SK-N-SH (cell line): ENCODE results near the gene MID1. TPM values are rescaled to one million over a fixed set of nuclear protein-coding genes. Genes with fewer than 3 reads are reported as not detected.

Experiments used
- CTCF ChIA-PET: fragments of 300-600, 350-600 bp; formaldehyde crosslinking; extraction: SDS; loops from one replicate; lab custom pipeline; 2021; lab: Yijun Ruan, JAX
- POLR2A ChIA-PET: fragments of 350-600 bp; sonication (Branson Sonifier 250); formaldehyde crosslinking; extraction: SDS; loops from one replicate; lab custom pipeline; 2020; ENCODE audit warnings: antibody characterized with exemption, inconsistent platforms; lab: Yijun Ruan, JAX
- DNase-seq: peaks from one replicate; pipeline ENCODE4 v3.0.0; 2012
- H2AFZ ChIP-seq: fragments of 200-600 bp; sonication (generic); 2 replicates; pipeline ENCODE4 v1.8.1; 2016; ENCODE audit warnings: antibody characterized with exemption, mild to moderate bottlenecking, low read depth
- H3F3A ChIP-seq: fragments of 200-600 bp; sonication (generic); replicated peaks from 2 replicates; pipeline ENCODE3; 2016; ENCODE audit warnings: antibody characterized with exemption, mild to moderate bottlenecking; ENCODE audit not compliant: insufficient read depth
- H3K27ac ChIP-seq, 2 experiments: fragments of 200-500 bp in 1 of 2; fragments of 200-600 bp in 1 of 2; sonication (Bioruptor generic) in 1 of 2; sonication (generic), shearing (Covaris generic) in 1 of 2; 2 replicates each; pipeline versions ENCODE4 v1.5.1 to v1.6.1; 2014 to 2016; ENCODE audit warnings: low read depth in 2 of 2, inconsistent platforms in 1 of 2, low read length in 1 of 2, mild to moderate bottlenecking in 1 of 2, mixed read lengths in 1 of 2
- H3K27me3 ChIP-seq: fragments of 200-600 bp; sonication (generic), shearing (Covaris generic); 2 replicates; pipeline ENCODE4 v1.6.1; 2016; ENCODE audit warnings: mixed run types; ENCODE audit not compliant: insufficient read depth
- H3K36me3 ChIP-seq, 2 experiments: fragments of 200-500 bp in 1 of 2; fragments of 200-600 bp in 1 of 2; sonication (Bioruptor generic) in 1 of 2; sonication (generic) in 1 of 2; replicated peaks in 1 of 2; 2 replicates each; pipeline versions ENCODE3 to v1.5.1; 2014 to 2016; ENCODE audit warnings: low read length in 1 of 2, mild to moderate bottlenecking in 1 of 2; ENCODE audit not compliant: insufficient read depth in 2 of 2, control insufficient read depth in 1 of 2
- H3K4me1 ChIP-seq, 2 experiments: fragments of 200-500 bp in 1 of 2; fragments of 200-600 bp in 1 of 2; sonication (Bioruptor generic) in 1 of 2; sonication (generic), shearing (Covaris generic) in 1 of 2; 2 replicates each; pipeline versions ENCODE4 v1.5.1 to v1.6.1; 2014 to 2016; ENCODE audit warnings: low read depth in 1 of 2, low read length in 1 of 2, mixed run types in 1 of 2; ENCODE audit not compliant: insufficient read depth in 2 of 2, control insufficient read depth in 1 of 2
- H3K4me2 ChIP-seq: fragments of 200-600 bp; sonication (generic), shearing (Covaris generic); 2 replicates; pipeline ENCODE4 v1.6.1; 2017; ENCODE audit warnings: mixed run types
- H3K4me3 ChIP-seq, 2 experiments: fragments of 200-500 bp in 1 of 2; fragments of 200-600 bp in 1 of 2; sonication (Bioruptor generic) in 1 of 2; sonication (generic), shearing (Covaris generic) in 1 of 2; 2 replicates each; pipeline versions ENCODE4 v1.5.1 to v1.8.1; 2014 to 2016; ENCODE audit warnings: low read depth in 2 of 2, inconsistent platforms in 1 of 2, low read length in 1 of 2, mild to moderate bottlenecking in 1 of 2, mixed read lengths in 1 of 2, moderate library complexity in 1 of 2
- H3K79me2 ChIP-seq: fragments of 200-600 bp; sonication (generic); 2 replicates; pipeline ENCODE4 v1.8.1; 2017; ENCODE audit warnings: mild to moderate bottlenecking; ENCODE audit not compliant: insufficient read depth
- H3K9ac ChIP-seq: fragments of 200-600 bp; sonication (generic); 2 replicates; pipeline ENCODE4 v1.6.1; 2017; ENCODE audit warnings: mixed run types
- H3K9me2 ChIP-seq: fragments of 200-600 bp; sonication (generic); 2 replicates; pipeline ENCODE4 v1.6.1; 2017; ENCODE audit warnings: mixed run types
- H3K9me3 ChIP-seq: fragments of 200-600 bp; sonication (generic); 2 replicates; pipeline ENCODE4 v1.6.1; 2017; ENCODE audit warnings: mixed run types, mild to moderate bottlenecking, moderate library complexity
- H4K20me1 ChIP-seq: fragments of 200-600 bp; sonication (generic); 2 replicates; pipeline ENCODE4 v1.6.1; 2017; ENCODE audit warnings: mild to moderate bottlenecking, mixed run types; ENCODE audit not compliant: insufficient read depth
- CTCF ChIP-seq: fragments of 200-600 bp; sonication (generic); IDR thresholded peaks from 2 replicates; pipeline ENCODE4 v1.6.1; 2017; ENCODE audit warnings: antibody characterized with exemption, mild to moderate bottlenecking, moderate library complexity
- ELF1 ChIP-seq: IDR thresholded peaks from 2 replicates; pipeline ENCODE4 v1.4.0; 2012
- EP300 ChIP-seq, 2 experiments: IDR thresholded peaks; 2 replicates each; pipeline versions ENCODE4 v1.4.0 to v1.6.1; 2012; ENCODE audit warnings: borderline replicate concordance in 1 of 2, low read depth in 1 of 2, low read length in 1 of 2
- FOSL2 ChIP-seq: IDR thresholded peaks from 2 replicates; pipeline ENCODE4 v1.4.0; 2012; ENCODE audit warnings: low read depth, mild to moderate bottlenecking, moderate library complexity, borderline replicate concordance
- FOXM1 ChIP-seq: IDR thresholded peaks from 2 replicates; pipeline ENCODE4 v1.4.0; 2012; ENCODE audit warnings: low read depth, mild to moderate bottlenecking
- GABPA ChIP-seq: IDR thresholded peaks from 2 replicates; pipeline ENCODE4 v1.4.0; 2012; ENCODE audit warnings: low read depth, mild to moderate bottlenecking
- JUND ChIP-seq: IDR thresholded peaks from 2 replicates; pipeline ENCODE4 v1.4.0; 2012
- MAX ChIP-seq: IDR thresholded peaks from 2 replicates; pipeline ENCODE4 v1.4.0; 2012; ENCODE audit warnings: low read depth
- MEF2A ChIP-seq: IDR thresholded peaks from 2 replicates; pipeline ENCODE4 v1.4.0; 2012; ENCODE audit warnings: low read depth, borderline replicate concordance
- NRF1 ChIP-seq: IDR thresholded peaks from 2 replicates; pipeline ENCODE4 v1.6.1; 2012; ENCODE audit warnings: low read depth, mild to moderate bottlenecking, low read length
- RAD21 ChIP-seq: IDR thresholded peaks from 2 replicates; pipeline ENCODE4 v1.6.1; 2012; ENCODE audit warnings: mild to moderate bottlenecking, low read length
- RCOR1 ChIP-seq: fragments of 150-350 bp; IDR thresholded peaks from 2 replicates; pipeline ENCODE4 v1.6.1; 2017; ENCODE audit warnings: antibody characterized with exemption, low read length
- RFX5 ChIP-seq: IDR thresholded peaks from 2 replicates; pipeline ENCODE4 v1.6.1; 2012; ENCODE audit warnings: mild to moderate bottlenecking, improper control_type of control experiment, low read length
- SMC3 ChIP-seq: IDR thresholded peaks from 2 replicates; pipeline ENCODE4 v1.6.1; 2012; ENCODE audit warnings: low read depth, low read length, improper control_type of control experiment
- TCF12 ChIP-seq: IDR thresholded peaks from 2 replicates; pipeline ENCODE4 v1.4.0; 2012
- USF1 ChIP-seq: IDR thresholded peaks from 2 replicates; pipeline ENCODE4 v1.4.0; 2012; ENCODE audit warnings: low read depth, borderline replicate concordance
- USF2 ChIP-seq: fragments of 150-350 bp; IDR thresholded peaks from 2 replicates; pipeline ENCODE4 v1.6.1; 2017; ENCODE audit warnings: antibody characterized with exemption, low read length, low read depth, borderline replicate concordance
- WGBS: methylation state at CpG from one replicate; pipeline ENCODE4 v1.1.6; 2017; ENCODE audit warnings: low lambda C conversion rate; 5-methylcytosine and 5-hydroxymethylcytosine counted together
- polyA plus RNA-seq, 3 experiments: library from polyadenylated mRNA; depleted of rRNA; stranded (reverse); fragments of >200 nt; gene quantifications; 2 replicates each; pipeline ENCODE4 v1.2.3, GENCODE V29; 2012

MID1 gene
- polyA plus RNA-seq, 1 of the 3 experiments (the other 2 are of a cell fraction): 10.4 TPM

- CTCF ChIA-PET: interaction anchor here (0.8 to 1.1 kb wide), 3 partner anchors 8 to 423 kb away, joined by 3 read pairs; partner anchors contain the start of gene MID1
- POLR2A ChIA-PET: no interaction called here
- H3K36me3 ChIP-seq: no peaks in the 10 kb centered on the region
- 10% methylated on average over 4 of the region's 4 CpGs for WGBS
- no peak overlapping the region for H3K4me3 ChIP-seq
- H3K9me2 ChIP-seq: no peaks in the 10 kb centered on the region
- H3F3A ChIP-seq: no peaks in the 10 kb centered on the region
- H3K27ac ChIP-seq: peak overlapping the region in 1 of 2 experiments; percentile 24; a peak in 2 of 4 replicates
- no peak for DNase-seq
- no peak overlapping the region for H2AFZ ChIP-seq
- H3K4me2 ChIP-seq: peak overlapping the region; percentile 16; the same call in 1 of the 2 replicates
- TF ChIP-seq CTCF (no peak), FOSL2 (peak; percentile 18; the same call in 1 of the 2 replicates), FOXM1 (no peak), MEF2A (no peak), JUND (0 out of 2 replicates have a peak, but pooled peaks have one; percentile 3)
- H3K4me1 ChIP-seq: no peaks in the 10 kb centered on the region; a peak in 3 of 4 replicates
- no peak overlapping the region for H3K9ac ChIP-seq
- H3K9me3 ChIP-seq: no peaks in the 10 kb centered on the region
- H3K27me3 ChIP-seq: no peaks in the 10 kb centered on the region
- peaks cover 2% of the 10 kb centered on the region; the same call in 1 of the 2 replicates for H3K79me2 ChIP-seq
- no peaks in the 10 kb centered on the region for H4K20me1 ChIP-seq
These were observed 8.2 kb downstream of the MID1 start for GRCh38 chrX:10612215-10612614.

GRCh38 chrX:10611441-10612090 lies 8.8 kb downstream of the MID1 start:
- Histone ChIP-seq H4K20me1 (no peaks in the 10 kb centered on the region), H3K36me3 (no peaks in the 10 kb centered on the region), H3K4me1 (no peaks in the 10 kb centered on the region; a peak in 3 of 4 replicates), H3K4me2 (peak overlapping the region; percentile 16; the same call in 1 of the 2 replicates), H2AFZ (no peak overlapping the region), H3K27me3 (no peaks in the 10 kb centered on the region), H3K27ac (peak overlapping the region in 1 of 2 experiments; percentile 24; a peak in 2 of 4 replicates)
- DNase-seq: no peak
- WGBS: 17% methylated on average over 4 of the region's 4 CpGs
- no peak for TF ChIP-seq RCOR1
- no peak for TF ChIP-seq SMC3
- no peak for TF ChIP-seq RAD21
- no peak for TF ChIP-seq FOXM1
- no peak for TF ChIP-seq JUND
- no peak for TF ChIP-seq ELF1
- TF ChIP-seq MAX: no peak
- no peak for TF ChIP-seq GABPA
- no peak for TF ChIP-seq USF2
- TF ChIP-seq USF1: no peak
- no peak for TF ChIP-seq MEF2A
- TF ChIP-seq TCF12: no peak
- no peak for TF ChIP-seq RFX5
- TF ChIP-seq NRF1: no peak
- no peak for TF ChIP-seq EP300 (IDR thresholded peaks at IDR 0.05; ENCODE audit: borderline replicate concordance in 1 of 2, low read depth in 1 of 2, low read length in 1 of 2)
- TF ChIP-seq, all 33 proteins: peak for 0
- no peaks in the 10 kb centered on the region for H3F3A ChIP-seq
- no peak overlapping the region for H3K9ac ChIP-seq
- H3K4me3 ChIP-seq: 0 out of 4 replicates have a peak overlapping the region, but pooled peaks of 1 of the 2 experiments have one; percentile 5
- CTCF ChIA-PET: interaction anchor here (0.8 to 1.1 kb wide), 3 partner anchors 9 to 422 kb away, joined by 3 read pairs; partner anchors contain the start of gene MID1
- POLR2A ChIA-PET: no interaction called here
- no peaks in the 10 kb centered on the region for H3K9me3 ChIP-seq
- peaks cover 7% of the 10 kb centered on the region; the same call in 1 of the 2 replicates for H3K79me2 ChIP-seq
- H3K9me2 ChIP-seq: no peaks in the 10 kb centered on the region
